HG03095 (cell line): ENCODE measurements around the gene PLOD1.
"Not testable (repeated sequence)": the region's sequence is repeated elsewhere in the genome, so short reads cannot be mapped to it uniquely, and the experiment has no call there.

Experiments used
- ATAC-seq: cut with Tn5 transposase; IDR thresholded peaks from one replicate; pipeline ENCODE4 v1.9.1; 2021; ENCODE audit warnings: moderate library complexity; ENCODE audit not compliant: unreplicated experiment

Gene PLOD1

DNA sequence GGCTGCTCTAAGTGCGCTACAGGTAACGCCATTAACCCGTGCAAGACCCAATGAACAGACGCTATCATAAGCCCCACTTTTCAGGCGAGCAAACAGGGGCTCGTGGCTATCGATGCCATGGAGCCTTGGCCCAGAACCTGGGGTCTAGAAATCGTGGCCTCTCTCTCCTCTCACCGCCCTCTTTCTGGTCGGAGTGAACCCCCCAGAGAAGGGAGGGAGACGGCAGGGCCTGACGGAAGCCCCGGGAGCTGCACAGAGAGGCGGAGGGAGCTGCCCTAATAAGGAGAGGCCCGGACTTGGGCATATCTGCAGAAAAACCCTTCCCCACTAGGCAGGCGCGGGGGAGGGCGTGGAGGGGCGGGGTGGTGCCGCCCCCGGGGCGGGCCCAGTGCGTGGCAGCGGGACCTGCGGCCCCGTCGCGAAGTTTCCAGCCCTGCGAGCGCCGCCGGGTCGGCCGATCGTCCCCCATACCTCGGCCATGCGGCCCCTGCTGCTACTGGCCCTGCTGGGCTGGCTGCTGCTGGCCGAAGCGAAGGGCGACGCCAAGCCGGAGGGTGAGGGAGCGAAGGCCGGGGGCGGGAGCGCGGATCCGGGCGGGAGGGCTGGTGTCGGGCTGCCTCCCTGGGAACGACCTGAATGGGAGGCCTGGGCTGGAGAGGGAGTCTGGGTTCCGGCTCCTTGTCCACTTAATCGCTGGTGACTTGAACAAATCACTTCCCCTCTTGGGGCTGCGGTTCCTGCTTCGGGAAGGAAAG lies at the start of gene PLOD1:
PLOD1 (plus strand) TSS at position 416 of the 755 bp plus-strand sequence; CDS start at position 479, 63 bp downstream.
- peak; percentile 79 for ATAC-seq

DNA sequence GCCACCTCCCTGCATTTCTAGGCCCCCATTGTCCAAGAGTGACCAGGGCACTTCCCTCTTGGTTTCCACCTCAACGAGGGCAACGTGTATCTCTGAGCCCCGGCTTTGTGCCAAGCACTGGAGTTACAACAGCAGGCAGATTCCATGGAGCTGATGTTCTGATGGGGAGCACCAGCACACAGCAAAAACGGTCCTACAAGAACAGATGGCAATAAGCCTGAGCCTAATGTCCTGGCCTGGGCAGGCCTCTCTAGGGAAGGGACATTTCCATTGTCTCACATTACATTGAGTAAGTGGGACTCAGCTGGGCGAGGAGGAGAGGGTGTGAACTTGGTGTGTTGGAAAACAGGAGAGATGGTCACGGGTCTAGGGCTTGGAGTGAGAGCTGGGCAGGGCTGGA lies 48.6 kb upstream of the PLOD1 start:
- ATAC-seq, result no peak

DNA sequence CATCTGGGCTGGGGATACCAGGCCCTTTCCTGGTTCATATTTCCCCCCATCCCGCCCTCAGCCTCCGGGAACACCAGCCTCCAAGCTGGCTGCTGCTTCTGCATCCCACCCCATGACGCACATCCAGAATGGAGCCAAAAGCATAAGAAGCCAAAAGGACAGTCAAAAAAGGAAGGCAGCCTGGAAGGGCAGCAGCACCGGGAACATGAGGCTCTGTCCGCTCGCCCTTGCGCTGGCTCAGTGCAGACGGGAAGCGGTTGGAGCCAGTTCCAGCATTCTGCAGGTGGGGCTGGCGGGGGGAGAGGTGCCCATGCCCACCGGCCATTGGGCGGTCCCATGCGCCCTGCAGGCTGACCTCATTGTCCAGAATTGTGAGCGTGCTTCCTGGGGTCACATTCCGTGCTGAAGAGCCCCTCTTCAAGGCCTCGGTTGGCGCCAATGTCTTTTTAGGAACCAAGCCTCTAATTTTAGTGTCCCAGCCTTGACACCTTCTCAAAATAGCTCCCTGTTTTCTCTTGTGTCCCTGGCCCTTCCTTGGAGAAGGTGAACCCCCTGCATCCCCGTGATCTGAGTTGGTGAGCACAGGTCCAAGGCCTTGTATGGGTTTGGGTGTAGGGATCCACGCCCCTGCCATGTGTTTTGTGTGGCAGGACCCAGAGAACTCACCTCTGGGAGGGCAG lies 47.4 kb upstream of the PLOD1 start:
- no peak for ATAC-seq

DNA sequence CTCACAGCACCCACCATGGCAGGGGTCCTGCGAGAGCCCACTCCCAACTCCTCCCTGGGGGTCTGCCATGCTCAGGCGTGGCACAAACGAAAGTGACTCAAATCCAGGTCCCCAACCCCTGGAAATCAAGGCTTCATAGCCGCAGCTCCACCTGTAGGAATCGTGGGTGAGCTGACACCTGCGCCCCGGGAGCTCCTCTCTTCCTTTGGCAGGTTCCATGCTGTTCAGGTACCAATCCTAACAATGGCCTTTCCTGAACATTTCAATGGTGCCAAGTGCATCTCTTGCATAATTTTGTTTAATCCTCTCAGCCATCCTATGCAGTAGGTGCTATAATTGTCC lies 46.9 kb upstream of the PLOD1 start:
- ATAC-seq, result no peak

DNA sequence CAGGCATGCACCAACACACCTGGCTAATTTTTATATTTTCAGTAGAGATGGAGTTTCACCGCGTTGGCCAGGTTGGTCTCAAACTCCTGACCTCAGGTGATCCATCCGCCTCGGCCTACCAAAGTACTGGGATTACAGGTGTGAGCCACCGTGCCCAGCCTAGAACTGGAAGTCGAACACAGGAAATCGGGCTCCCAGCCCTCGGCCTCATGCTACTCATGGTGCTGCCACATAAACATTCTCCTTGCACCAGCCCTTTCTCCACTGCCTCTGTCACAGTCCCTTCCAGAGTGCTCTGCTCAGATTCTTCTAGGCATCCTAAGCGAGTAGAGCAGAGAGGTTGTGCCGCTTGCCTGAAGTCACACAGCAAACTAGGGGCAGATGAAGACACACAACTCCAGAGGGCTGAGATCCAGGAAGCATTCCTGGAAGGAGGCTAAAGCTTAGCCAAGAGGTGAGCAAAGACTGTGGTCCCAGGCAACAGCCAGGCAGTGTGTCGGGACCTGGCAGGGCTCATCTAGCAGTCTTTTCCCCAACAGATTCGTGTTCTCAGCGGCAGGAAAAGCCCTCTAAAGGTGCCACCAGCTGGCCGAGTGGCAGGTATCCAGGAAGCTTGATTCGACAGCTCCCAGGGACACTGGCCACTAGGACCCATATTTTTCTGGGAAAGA lies 46.2 kb upstream of the PLOD1 start:
- no peak for ATAC-seq

DNA sequence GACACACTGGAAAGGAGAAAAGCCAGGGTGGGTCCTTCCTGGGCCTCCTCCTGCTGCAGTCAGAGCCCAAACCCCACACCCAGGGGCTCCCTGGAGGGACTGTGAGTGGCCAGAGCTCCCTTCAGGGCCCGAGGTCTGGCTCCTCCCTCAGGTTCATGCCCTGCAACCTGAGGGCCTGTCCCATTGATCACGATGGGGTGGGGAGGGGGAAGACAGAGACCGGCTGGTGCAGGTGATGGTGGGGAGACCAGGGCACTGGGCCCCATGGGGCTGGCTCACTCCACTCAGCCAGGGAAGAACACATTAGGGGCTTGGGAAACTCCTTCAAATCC lies 45.7 kb upstream of the PLOD1 start:
- no peak for ATAC-seq

DNA sequence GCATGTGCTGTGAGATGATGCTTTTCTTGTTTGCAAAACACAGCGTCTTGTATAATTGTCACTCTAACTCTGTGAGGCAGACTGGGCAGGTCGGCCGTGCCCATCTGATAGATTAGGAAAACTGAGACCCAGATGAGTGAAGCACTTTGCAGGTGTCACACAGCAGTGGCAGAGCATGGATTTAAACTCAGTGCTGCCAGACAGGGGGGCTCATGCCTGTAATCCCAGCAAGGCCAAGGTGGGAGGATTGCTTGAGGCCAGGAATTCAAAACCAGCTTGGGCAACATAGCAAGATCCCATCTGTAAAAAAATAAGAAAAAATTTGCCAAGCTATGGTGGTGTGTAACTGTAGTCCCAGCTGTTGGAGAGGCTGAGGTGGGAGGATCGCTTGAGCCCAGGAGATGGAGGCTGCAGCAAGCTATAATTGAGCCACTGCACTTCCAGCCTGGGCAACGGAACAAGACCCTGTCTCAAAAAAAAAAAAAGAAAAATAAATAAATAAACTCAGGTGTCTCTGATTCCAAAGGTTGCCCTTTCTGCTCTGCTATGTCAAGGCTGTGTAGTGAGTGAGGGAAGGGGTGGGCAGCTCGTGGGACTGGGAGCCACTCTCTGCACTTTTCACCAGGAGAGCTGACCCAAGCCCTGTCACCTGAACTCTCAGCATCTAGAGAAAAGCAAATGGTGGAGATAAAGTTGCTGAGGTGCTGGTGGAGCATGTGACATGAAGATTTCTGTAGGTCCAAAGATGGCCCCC lies 42.9 kb upstream of the PLOD1 start:
- ATAC-seq, result no peak

DNA sequence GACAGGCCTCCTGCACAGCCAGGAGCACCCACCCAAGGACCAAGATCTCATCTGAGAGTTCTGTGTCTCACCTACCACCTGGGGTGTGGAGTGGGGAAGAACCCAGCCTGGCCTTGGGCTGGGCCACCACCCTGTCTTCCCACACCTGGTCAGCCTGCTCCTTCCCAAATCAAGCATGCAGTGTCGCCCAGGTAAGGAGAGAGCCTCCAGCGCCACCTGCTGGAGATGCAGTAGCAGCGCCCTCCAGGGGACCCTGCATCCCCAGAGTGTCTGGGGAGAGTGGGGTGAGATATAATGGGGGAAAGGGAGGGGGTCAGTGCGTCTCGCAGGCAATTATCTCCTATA lies 40.6 kb upstream of the PLOD1 start:
- ATAC-seq, result no peak

DNA sequence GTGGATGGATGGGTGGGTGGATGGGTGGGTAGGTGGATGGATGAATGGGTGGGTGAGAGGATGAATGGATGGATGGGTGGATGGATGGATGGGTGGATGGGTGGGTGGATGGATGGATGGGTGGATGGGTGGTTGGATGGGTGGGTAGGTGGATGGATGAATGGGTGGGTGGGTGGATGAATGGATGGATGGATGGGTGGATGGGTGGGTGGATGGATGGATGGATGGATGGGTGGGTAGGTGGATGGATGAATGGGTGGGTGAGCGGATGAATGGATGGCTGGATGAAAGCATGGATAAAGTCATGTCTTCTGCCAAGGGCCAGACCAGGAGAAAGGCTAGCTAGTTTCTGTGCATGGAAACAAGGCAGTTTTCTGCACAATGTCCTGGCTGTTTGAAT lies 40.0 kb upstream of the PLOD1 start:
- ATAC-seq, result not testable (repeated sequence)

DNA sequence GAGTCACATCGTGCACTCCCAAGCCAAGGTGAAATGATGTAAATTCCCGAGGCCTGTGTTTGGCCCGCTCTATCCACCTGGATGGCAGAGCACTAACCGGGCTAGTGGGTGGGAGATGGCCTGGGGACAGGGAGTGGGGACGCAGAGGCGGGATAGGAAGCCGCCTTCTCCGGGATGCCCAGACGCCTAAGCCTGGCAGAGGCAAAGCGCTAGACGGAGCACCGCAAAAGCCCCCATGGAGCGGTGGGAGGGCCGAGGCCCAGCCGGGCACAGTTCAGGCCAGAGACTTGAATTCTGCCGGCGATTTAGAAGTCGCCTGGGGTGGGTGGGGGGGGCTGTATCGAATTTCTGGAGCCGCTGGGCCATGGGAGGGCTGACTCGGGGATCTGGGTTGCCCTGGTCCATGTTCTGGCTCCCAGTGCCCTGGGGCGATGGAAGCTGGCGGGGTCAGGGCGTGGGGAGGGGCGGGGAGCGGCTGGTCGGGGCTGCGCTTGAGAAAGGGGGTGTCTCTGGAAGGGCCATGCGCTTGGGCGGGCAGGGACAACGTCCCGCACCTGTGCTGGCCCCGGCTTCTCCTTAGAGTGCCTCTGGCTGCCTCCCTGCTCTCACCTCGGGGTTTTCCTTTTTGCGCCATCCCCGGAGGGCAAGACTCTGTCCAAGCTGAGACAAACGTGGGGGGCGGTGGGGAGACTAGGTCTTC lies 36.3 kb upstream of the PLOD1 start:
- no peak for ATAC-seq

DNA sequence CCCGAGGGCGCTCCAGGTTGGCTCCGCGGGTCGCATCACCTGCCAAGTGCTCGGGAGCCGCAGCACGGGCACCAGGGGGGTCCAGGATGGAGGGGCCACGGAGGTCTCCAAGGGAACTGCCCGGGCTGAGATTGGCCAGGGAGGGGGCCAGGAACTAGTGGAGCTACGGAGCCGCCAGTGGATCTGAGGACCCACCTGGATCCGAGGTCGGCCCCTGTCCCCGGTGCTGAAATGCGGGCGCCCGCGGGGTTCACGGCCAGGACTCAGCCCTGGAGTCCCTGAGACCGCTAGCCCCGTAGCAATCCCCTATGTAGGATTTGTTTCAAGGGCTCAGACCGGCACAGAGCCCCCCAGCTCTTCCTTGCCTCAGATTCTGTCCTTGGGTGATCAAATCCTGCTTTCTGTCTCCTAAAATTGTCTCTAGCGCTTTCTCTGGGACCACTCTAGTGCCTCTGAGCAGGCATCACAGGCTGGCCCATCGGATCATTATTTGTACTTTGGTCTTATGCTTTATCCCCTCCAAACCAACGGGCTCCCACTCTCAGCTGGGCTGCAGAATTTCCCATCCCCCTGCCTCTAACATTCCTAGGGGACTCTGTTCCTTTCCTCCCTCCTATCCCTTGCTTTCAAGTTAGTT lies 35.6 kb upstream of the PLOD1 start:
- ATAC-seq, result no peak

DNA sequence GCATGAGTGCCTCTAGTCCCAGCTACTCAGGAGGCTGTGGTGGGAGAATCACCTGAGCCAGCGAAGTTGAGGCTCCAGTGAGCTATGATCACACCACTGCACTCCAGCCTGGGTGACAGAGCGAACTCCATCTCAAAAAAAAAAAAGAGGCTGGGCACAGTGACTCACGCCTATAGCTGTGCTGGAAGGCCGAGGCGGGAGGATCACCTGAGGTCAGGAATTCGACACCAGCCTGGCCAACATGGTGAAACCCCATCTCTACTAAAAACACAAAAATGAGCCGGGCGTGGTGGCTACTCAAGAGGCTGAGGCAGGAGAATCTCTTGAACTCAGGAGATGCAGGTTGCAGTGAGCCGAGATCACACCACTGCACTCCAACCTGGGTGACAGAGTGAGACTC lies 33.1 kb upstream of the PLOD1 start:
- not testable (repeated sequence) for ATAC-seq

DNA sequence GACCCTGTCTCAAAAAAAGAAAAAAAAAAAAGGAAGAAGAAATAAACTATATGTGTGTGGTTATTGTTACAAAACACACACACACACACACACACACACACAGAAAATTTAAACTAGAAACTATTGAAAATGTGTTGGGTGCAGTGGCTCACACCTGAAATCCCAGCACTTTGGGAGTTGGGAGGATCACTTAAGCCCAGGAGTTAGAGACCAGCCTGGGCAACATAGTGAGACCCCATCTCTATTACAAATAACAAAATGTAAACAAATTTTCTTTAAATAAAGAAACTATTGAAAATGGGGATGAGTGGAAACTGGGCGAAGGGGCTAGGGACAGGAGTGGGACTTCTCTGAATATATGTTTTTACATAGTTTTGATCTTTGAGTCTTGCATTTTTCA lies 31.3 kb upstream of the PLOD1 start:
- no peak for ATAC-seq

DNA sequence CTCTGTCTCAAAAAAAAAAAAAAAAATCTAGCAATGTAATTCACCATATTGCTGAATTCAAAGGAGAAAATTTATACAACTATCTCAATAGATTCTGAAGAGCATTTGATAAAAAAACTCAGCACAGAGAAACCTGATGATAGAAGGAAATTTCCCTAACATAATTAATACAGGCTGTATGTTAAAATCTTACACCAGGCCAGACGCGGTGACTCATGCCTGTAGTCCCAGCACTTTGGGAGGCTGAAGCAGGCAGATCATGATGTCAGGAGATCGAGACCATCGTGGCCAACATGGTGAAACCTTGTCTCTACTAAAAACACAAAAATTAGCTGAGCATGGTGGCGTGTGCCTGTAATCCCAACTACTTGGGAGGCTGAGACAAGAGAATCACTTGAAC lies 30.4 kb upstream of the PLOD1 start:
- not testable (repeated sequence) for ATAC-seq

DNA sequence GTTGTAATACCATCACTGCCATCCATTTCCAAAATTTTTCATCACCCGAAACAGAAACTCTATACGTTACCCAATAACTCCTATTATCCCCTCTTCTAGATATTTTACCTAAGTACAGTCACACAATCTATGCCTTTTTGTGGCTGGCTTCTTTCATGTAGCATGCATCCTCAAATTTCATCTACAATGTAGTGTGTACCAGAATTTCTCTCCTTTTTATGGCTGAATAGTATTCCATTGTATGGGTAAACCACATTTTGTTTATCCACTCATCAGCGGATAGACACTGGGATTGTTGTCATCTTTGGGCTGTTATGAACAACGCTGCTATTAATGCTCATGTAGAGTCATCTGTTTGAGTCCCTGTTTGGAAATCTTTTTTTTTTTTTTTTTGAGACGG lies 29.5 kb upstream of the PLOD1 start:
- no peak for ATAC-seq

DNA sequence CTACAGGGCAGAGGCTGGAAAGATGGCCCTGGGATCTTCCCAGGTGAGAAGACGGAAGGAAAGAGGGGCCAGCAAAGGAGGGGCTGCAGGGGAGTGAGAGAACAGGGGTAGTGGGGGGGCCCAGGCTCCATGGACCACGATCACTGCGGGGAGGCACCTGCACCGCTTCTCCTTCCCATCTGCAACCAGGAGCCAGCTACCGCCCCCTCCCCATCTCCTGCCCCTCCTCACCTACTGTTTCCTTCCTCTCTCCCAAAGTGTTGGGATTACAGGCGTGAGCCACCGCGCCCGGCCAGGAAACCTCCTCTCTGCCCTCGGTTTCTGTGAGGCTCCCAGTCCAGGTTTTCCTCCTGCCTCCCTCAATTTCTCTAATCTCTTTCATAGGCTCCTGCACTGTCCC lies 27.6 kb upstream of the PLOD1 start:
- ATAC-seq, result no peak

DNA sequence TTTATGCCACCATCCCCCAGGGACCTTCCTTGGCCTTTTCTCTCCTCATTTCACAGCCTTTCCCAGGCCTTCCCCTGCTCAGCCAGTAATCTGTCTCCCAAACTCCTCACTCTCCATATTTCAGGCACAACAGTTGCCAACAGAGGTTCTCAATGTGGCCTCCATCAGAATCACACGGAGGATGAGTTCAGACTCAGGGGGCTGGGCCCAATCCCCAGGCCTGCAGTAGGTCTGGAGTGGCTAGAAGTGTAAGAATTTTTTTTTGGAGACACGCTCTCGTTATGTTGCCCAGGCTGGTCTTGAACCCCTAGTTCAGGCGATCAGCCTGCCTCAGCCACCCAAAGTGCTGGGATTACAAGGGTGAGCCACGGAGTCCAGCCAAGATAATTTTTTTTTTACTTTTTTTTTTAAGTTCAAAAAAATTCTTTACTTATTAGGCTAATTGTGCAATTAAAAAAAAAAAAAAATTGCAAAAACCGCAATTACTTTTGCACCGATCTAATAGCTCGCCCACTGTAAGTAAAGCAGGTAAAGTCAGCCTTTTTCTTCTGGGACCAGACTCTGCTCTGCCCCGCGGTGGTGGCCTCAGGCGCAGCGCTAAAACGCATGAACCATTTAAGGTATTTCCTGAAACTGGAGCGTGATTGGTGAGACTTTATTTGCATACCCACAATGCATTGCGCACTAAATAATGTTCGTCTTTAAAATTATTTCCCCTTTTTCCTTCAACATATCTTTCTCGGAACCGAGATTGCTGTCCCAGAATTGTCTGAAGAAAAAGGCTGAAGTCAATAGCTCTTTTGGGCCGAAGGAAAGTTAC lies 27.0 kb upstream of the PLOD1 start:
- peak; percentile 41 for ATAC-seq

DNA sequence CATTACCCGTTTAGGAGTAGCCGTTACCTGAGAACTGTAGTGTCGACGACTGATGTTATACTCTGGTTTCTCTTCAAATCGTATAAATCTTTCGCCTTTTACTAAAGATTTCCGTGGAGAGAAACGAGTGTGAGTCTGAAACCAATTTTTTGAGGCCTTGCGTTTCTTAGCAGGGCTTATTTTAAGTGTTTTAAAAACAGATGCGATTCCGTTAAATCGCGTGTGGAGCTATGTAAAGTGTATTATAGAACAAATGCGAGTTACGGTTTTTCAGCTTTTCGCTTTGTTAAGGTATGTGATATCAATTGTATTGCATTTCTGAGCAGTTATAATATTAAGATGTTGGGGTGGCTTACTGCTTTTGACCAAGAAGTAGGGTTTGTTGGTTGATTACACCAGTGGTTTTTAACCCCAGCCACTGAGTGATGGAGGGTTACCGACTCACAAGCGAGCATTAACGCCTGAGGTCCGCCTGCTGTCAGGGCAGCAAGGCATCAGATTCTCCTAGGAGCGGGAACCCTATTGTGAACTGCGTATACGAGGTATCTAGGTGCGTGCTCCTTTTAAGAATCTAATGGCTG lies 26.3 kb upstream of the PLOD1 start:
- peak; percentile 42 for ATAC-seq

DNA sequence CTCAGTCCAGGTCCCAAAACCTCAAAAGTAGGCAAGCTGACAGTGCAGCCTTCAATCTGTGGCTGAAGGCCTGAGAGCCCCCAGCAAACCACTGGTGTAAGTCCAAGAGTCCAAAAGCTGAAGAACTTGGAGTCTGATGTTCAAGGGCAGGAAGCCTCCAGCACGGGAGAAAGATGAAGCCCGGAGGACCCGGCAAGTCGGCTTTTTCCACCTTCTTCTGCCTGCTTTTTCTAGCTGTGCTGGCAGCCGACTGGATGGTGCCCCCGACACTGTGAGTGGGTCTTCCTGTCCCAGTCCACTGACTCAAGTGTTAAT lies 23.6 kb upstream of the PLOD1 start:
- ATAC-seq, result not testable (repeated sequence)

DNA sequence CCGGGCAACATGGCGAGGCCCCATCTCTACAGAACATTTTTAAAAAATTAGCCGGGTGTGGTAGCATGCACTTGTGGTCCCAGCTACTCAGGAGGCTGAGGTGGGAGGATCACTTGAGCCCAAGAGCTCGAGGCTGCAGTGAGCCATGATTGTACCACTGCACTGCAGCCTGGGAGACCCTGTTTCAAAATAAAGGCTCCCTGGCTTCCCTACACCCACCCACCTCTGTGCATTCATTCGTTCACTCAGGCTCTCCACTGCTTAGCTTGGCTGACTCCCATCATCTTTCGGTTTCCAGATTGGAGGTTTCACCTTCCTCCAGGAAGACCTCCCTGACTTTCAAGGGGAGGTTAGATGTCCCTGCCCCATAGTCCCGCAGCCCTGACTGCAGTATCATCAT lies 22.5 kb upstream of the PLOD1 start:
- ATAC-seq, result no peak
